Measurements from ENCODE around the gene ZDHHC24. TPM values are rescaled to one million over a fixed set of nuclear protein-coding genes. Genes with fewer than 3 reads are reported as not detected.
"Not testable (repeated sequence)": the region's sequence is repeated elsewhere in the genome, so short reads cannot be mapped to it uniquely, and the experiment has no call there.

Gene ZDHHC24
- total RNA-seq, 4 donors from 2014 or later, result 7.2 to 13.0 (median 11.2) TPM

DNA sequence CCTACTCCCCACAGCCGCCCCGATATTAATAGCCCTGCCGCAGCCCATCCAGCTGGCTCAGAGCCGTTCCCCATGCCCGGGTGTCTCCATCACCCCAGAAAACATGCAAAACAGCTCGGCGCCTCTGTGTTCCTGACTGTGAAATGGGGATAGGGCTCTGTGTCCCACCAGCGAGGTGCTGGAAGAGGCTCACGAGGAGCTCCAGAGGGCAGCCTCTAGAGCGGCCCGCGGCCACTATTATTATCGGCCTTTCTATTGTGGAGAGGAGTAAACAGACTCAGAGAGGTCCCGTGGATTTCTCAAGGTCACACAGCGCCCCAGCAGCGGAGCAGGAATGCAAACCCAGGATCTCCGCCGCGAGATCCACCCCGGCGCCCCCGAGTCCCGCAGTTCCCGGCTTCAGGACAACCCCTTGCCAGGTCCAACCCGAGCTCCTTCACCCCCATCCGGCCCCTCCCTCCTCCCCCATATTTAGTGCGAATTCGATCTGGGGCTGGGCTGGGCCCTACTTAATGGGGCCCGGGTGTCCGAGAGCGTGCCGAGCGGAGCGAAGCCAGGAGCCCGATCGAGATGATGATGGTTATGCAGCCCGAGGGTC, 619 bp upstream of the ZDHHC24 start, which contains the start of gene ACTN3:
ACTN3 (plus strand) TSS at position 536 of the 598 bp plus-strand sequence; CDS start at position 571, 35 bp downstream.
- DNase-seq (peak; percentile 27 to 52), ATAC-seq (peak; percentile 7)
- H3K4me3 ChIP-seq, result peak within 1 kb of the TSS; percentile 70 to 99 (median 80)
- peaks cover 0 to 4% of the 10 kb centered on the region in 2 donors for H3K36me3 ChIP-seq
- no peaks in the 10 kb centered on the region for H3K27me3 ChIP-seq
- intact Hi-C loops (cut with DNase I; ENCODE audit: low total_unique reads), result loop anchor here (1.0 to 2.0 kb wide), 3 partner anchors 22 to 132 kb away; partner anchors contain the start of genes CCDC87 and CCS
- no peaks in the 10 kb centered on the region for H3K9me3 ChIP-seq
- peak within 1 kb of the TSS; percentile 79 to 94 (median 91) for H3K27ac ChIP-seq
- peaks cover 25 to 50% of the 10 kb centered on the region in 2 donors for H3K4me1 ChIP-seq
- no peak for TF ChIP-seq POLR2A (IDR thresholded peaks at IDR 0.05)
- in situ Hi-C loops (cut with MboI; ENCODE audit: low sequenced_read_pairs in 4 of 4), result no loop called here

DNA sequence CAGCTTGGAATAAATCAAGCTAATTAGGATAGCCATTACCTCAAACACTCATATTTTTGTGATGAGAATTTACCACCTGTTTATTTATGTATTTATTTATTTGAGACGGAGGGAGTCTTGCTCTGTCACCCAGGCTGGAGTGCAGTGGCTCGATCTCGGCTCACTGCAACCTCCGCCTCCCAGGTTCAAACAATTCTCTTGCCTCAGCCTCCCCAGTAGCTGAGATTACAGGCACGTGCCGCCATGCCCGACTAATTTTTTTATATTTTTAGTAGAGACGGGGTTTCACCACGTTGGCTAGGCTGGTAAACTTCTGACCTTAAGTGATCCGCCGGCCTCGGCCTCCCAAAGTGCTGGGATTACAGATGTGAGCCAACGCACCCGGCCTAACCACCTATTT, 896 bp downstream of the ZDHHC24 start:
- intact Hi-C loops (cut with DNase I; ENCODE audit: low total_unique reads), result not testable (repeated sequence)
- peak overlapping the region; percentile 79 to 94 (median 91) for H3K27ac ChIP-seq

DNA sequence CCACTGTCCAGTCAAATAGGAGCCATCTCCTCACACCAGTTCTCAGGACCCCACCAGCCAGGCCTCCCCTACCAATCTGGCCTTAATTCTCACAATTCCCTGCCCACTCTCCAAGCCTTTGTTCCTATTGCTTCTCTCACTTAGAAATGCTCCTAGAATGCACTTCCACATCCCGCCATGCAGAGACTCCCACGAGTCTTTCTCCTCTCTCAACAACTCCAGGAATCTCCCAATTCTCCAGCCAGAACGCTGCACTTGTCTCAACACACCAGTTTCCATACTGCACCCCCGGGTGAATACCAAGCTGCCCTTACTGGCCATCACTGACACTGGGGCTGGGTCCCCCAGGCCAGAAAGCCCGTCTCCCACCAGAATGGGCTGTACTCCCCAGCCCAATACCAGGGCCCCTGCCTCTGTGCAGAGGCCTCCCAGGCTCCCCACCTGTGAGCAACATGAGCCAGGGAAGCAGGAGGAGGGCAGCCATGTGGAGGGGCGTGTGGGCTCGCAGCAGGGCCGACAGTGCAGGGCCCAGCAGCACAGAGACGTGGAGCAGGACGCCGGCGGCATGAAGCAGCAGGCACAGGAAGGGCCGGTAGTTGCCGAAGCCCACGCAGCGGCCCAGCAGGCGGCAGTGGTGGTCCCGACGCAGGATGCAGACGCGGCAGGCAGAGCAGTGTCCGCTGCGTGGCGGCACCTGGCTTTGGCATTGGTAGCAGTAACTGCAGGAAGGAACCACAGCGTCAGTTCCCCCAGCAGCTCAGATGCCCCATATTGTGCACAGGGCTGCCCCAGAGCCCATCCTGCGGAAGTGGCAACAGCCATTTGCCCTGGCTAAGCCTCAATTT, 2.4 kb downstream of the ZDHHC24 start:
- DNase-seq, result no peak
- Histone ChIP-seq H3K27me3 (no peaks in the 10 kb centered on the region), H3K4me1 (peaks cover 25 to 46% of the 10 kb centered on the region in 2 donors), H3K27ac (peak overlapping the region in 2 of 4 donors; percentile 18 to 41), H3K36me3 (peaks cover 0 to 11% of the 10 kb centered on the region in 2 donors), H3K4me3 (no peak overlapping the region), H3K9me3 (no peaks in the 10 kb centered on the region)
- in situ Hi-C loops (cut with MboI; ENCODE audit: low sequenced_read_pairs in 4 of 4), result no loop called here
- TF ChIP-seq, protein P1, sequence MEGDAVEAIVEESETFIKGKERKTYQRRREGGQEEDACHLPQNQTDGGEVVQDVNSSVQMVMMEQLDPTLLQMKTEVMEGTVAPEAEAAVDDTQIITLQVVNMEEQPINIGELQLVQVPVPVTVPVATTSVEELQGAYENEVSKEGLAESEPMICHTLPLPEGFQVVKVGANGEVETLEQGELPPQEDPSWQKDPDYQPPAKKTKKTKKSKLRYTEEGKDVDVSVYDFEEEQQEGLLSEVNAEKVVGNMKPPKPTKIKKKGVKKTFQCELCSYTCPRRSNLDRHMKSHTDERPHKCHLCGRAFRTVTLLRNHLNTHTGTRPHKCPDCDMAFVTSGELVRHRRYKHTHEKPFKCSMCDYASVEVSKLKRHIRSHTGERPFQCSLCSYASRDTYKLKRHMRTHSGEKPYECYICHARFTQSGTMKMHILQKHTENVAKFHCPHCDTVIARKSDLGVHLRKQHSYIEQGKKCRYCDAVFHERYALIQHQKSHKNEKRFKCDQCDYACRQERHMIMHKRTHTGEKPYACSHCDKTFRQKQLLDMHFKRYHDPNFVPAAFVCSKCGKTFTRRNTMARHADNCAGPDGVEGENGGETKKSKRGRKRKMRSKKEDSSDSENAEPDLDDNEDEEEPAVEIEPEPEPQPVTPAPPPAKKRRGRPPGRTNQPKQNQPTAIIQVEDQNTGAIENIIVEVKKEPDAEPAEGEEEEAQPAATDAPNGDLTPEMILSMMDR (IDR thresholded peaks at IDR 0.05 in 4 of 5, conservative IDR thresholded peaks at IDR 0.05 in 1 of 5), result peak in 1 of 5 experiments; percentile 20
- no peak for TF ChIP-seq POLR2A (IDR thresholded peaks at IDR 0.05)
- intact Hi-C loops (cut with DNase I; ENCODE audit: low total_unique reads), result no loop called here
- ATAC-seq, result no peak

More for the DNA sequence above, 896 bp downstream of the ZDHHC24 start:
- DNase-seq; in situ Hi-C loops (cut with MboI; ENCODE audit: low sequenced_read_pairs in 4 of 4); ATAC-seq; H3K36me3 ChIP-seq; H3K9me3 ChIP-seq; H3K27me3 ChIP-seq: not testable (repeated sequence)
- Histone ChIP-seq H3K4me1 (peaks cover 25 to 50% of the 10 kb centered on the region in 2 donors), H3K4me3 (peak overlapping the region; percentile 70 to 99 (median 80))

DNA sequence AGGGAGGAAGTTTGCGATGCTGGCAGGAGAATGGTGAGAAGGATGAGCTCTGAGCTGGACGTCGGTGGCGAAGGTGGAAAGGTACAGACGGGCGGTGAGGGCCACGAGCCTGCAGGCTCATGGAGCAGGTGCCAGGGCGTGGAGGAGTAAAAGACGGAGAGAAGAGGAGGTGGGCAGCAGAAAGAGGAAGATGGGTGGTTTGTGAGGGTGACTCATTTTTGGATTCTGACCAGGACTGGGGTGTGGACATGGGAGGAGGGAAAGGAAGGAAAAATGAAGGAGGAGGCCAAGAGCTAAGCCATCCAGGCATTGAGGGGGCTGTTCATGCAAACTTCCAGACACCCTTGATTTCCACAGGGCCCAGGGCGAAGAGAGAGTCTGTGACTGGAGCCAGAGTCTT, 3.5 kb downstream of the ZDHHC24 start:
- Histone ChIP-seq H3K9me3 (no peaks in the 10 kb centered on the region), H3K27me3 (no peaks in the 10 kb centered on the region), H3K4me1 (peaks cover 19 to 34% of the 10 kb centered on the region in 2 donors), H3K4me3 (no peak overlapping the region), H3K36me3 (peaks cover 0 to 13% of the 10 kb centered on the region in 2 donors), H3K27ac (peak overlapping the region in 1 of 4 donors; percentile 36)
- DNase-seq (no peak), ATAC-seq (no peak)
- intact Hi-C loops (cut with DNase I; ENCODE audit: low total_unique reads) (no loop called here), in situ Hi-C loops (cut with MboI; ENCODE audit: low sequenced_read_pairs in 4 of 4) (no loop called here)
- TF ChIP-seq, protein P1 (IDR thresholded peaks at IDR 0.05 in 4 of 5, conservative IDR thresholded peaks at IDR 0.05 in 1 of 5), result no peak
- TF ChIP-seq POLR2A (IDR thresholded peaks at IDR 0.05), result no peak

DNA sequence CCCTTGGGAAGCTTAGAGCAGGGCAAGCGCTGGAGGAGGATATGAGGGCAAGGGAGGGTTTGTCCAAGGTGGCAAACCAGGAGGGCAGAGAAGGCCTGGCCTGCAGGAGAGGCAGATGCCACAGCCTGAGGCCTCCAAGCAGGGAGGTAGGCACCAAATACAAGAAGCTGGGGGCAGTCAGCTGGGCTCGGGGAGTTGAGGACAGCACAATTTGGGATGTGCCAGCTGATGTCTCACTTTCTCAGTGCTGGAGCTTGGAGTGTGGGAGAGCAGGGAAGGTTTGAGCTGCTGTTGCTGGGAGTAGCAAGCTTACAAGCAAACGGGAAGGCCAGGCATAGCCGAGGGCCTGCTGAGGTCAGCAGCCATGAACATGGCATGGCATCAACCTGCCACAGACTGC, 4.0 kb downstream of the ZDHHC24 start:
- TF ChIP-seq POLR2A (IDR thresholded peaks at IDR 0.05), result no peak
- TF ChIP-seq, protein P1 (IDR thresholded peaks at IDR 0.05 in 4 of 5, conservative IDR thresholded peaks at IDR 0.05 in 1 of 5), result no peak

DNA sequence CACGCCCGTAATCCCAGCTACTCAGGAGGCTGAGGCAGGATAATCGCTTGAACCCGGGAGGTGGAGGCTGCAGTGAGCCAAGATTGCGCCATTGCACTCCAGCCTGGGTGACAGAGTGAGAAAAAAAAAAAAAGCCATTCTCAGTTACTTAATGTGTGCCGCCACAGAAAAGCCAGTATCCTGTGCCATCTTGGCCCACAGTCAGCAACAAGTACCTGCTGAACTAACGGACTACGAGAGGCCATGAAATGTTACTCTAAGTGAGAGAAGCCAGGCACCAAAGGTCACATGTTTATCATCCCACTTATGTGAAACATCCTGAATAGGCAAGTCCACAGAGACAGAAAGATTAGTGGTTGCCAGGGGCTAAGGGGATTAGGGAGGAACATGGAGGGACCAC, 5.2 kb downstream of the ZDHHC24 start:
- ATAC-seq; in situ Hi-C loops (cut with MboI; ENCODE audit: low sequenced_read_pairs in 4 of 4); H3K27ac ChIP-seq; H3K27me3 ChIP-seq; H3K9me3 ChIP-seq; intact Hi-C loops (cut with DNase I; ENCODE audit: low total_unique reads); DNase-seq; H3K4me3 ChIP-seq: not testable (repeated sequence)
- Histone ChIP-seq H3K36me3 (peaks cover 0 to 28% of the 10 kb centered on the region in 2 donors), H3K4me1 (peaks cover 7 to 22% of the 10 kb centered on the region in 2 donors)

More for the DNA sequence above, 4.0 kb downstream of the ZDHHC24 start:
- intact Hi-C loops (cut with DNase I; ENCODE audit: low total_unique reads), result no loop called here
- DNase-seq, result no peak
- peaks cover 14 to 30% of the 10 kb centered on the region in 2 donors for H3K4me1 ChIP-seq
- H3K4me3 ChIP-seq, result no peak overlapping the region
- H3K36me3 ChIP-seq, result peaks cover 0 to 18% of the 10 kb centered on the region in 2 donors
- H3K27me3 ChIP-seq, result no peaks in the 10 kb centered on the region
- in situ Hi-C loops (cut with MboI; ENCODE audit: low sequenced_read_pairs in 4 of 4), result no loop called here
- no peak for ATAC-seq
- H3K9me3 ChIP-seq, result no peaks in the 10 kb centered on the region
- H3K27ac ChIP-seq, result peak overlapping the region in 1 of 4 donors; percentile 36
